GM18907 (cell line): ENCODE measurements around the gene ENPP7.

Experiments used
- ATAC-seq: cut with Tn5 transposase; IDR thresholded peaks from one replicate; pipeline ENCODE4 v1.9.1; 2021; ENCODE audit warnings: mild to moderate bottlenecking, moderate library complexity; ENCODE audit not compliant: unreplicated experiment

ENPP7 gene

DNA sequence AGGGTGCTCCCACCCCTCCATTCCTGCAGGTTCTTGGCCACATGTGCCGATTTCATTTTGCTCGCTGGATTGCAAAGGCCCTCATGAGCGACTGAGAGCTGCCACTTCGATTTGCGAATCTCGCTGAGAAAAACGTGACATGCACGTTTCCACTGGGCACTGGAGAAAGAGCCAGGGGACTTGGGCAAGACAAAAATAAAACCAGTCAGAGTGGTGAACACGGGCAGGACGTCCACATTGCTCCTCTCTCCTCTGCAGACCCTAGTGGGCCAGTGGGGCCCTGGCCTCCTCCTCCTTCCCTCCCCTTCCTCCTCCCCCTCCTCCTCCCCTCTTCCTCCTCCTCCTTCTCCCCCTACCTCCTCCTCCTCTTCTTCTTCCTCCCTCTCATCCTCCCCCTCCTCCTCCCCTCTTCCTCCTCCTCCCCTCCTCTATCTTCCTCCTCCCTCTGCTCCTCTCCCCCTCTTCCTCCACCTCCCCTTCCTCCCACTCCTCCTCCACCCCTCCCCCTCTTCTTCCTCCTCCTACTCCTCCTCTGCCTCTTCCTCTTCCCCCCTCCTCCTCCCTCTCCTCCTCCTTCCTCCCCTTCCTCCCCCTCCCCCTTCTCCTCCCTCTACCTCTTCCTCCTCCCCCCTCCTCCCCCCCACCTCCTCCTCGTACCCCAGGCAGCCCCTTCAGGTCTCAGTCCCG, 28.1 kb upstream of the ENPP7 start:
- no peak for ATAC-seq

DNA sequence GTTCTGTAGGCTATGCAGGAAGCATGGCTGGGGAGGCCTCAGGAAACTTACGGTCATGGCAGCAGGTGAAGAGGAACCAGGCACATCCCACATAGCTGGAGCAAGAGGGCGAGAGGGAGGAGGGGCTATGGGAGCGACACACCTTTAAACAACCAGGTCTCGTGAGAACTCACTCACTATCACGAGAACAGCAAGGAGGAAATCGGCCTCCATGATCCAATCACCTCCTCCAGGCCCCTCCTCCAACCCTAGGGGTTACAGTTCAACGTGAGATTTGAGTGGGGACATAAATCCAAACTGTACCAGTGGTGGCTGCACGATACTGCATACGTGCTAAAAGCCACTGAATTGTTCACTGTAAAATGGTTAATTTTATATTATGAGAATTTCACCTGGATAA, 26.1 kb upstream of the ENPP7 start:
- ATAC-seq, result no peak

DNA sequence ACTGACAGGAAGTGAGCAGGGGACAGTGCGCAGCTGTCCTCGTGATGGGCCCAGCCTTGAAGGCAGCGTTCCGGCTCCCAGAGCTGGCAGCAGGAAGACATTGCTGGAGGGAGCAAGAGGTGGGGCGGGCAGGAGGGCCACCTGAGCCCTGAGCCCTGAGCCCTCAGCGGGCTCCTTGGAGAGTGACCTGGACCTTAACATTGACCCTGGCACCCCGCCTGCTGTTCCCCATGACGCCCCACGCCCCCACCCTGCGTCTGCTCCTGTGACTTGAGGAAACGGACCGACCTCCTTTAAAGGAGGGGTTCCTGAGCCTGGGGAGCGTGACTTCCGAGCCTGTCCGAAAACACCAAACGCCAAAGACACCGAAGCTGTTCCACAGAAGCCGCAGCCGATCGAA, 25.1 kb upstream of the ENPP7 start:
- ATAC-seq, result no peak

DNA sequence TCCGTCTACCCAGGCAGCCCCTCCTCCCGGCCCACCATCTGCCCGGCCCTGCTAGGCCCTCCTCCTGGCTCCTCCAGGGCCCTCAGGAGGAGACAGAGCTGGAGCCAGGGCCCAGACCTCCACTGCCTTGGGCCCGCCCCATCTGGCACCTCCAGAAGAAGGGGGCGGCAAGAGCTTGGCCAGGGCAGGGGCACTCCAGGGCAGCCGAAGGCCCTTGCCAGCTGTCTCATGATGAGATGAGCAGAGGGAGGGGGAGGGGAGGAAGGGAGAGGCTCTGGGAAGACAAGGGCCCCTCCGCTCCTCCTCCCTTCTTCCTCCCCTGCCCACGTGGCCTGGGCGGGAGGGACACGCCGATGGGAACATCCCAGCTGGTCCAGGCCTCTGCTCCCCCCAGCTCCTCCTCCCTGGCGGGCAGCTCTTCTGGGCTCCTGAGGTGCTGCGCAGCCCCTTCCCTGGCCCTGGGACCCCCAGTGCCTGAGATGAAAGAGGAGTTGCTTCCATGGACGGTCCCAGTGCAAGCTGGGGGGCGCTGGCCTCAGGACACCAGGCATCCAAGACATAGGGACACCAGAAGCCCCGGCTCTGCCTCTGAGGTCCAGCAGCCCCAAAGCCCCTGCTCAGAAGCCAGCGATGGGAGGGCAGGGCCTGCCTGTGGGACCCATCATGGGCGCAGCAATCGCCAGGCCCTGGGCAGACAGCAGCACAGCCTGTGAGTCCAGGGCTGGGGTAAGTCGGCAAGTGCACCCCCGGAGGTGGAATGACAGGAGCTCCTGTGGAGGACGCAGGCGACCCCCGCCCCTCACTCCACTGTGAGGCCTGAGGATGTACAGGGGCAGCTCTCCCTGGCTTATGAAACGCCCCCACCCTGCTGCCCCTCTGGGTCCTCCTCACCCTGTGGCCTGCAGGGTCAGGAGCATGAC, 23.6 kb upstream of the ENPP7 start:
- no peak for ATAC-seq

DNA sequence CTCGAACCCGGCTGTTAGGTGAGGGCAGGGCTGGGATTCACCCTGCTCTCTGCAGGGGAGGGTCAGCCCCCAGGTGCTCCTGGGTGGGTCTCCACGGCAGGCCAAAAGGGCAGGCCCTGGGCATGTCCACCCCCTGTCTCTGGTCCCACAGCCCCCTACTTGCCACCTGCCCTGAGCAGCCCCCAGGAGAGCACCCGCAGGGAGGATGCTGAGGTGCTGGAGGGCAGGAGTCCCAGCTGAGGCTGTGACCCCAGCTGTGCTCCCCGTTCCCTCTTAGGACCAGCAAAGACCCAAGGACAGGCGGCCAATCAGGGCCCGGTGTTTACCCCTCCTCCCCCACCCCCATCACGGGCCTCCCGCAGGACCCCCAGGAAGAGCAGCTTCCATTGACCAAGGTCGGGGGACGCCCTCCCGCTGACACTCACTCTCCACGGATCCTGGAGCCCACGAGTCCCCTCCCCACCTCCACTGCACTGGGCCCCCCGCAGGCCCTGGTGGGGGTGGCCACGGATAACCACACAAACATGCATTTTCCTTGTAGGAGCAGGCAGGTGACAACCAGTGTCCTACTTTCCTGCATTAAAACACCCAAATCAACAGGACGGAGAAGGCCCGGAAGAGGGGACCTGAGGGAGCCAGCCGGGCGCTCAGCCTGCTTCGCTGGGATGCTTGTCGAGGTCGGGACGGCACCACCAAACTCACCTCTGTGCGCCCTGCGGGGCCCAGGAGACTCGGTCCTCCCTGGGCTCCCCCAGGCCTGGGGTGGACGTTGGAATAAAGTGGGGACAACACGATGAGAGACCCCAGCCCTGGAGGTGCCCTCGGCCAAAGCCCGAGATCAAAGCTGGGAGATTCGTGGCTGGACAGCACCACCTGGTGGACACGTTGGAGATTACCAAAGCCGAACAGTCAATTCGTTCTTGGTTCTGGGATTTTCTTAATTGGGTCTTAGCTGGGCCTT, 22.5 kb upstream of the ENPP7 start:
- ATAC-seq, result no peak

DNA sequence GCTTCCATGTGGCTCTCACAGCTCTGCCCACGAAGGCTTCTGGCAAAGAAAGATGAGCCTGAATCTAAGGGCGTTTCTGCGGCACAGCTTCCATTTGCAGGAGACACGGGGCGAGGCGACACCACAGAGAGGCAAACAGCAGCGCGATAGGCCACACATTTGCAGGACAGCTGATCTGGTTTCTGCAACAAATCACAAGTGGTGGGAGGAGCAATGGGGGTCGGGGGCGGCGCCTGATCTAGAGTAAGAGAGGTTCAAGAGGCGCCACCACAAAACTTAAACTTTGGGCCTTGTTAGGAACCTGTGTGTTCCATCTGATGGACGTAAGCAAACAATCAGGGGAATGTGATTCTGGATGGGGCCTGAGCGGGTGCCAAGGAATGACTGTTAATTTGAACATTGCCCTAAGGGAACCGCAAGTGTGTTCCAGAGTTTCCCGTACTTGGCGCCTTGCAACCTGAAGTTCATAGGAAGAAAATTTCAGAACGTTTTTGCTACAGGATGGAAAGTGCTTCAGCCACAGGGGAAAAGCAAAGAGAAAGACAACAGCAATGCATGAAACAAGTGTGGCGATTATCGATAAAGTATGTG, 18.9 kb upstream of the ENPP7 start:
- ATAC-seq, result no peak

DNA sequence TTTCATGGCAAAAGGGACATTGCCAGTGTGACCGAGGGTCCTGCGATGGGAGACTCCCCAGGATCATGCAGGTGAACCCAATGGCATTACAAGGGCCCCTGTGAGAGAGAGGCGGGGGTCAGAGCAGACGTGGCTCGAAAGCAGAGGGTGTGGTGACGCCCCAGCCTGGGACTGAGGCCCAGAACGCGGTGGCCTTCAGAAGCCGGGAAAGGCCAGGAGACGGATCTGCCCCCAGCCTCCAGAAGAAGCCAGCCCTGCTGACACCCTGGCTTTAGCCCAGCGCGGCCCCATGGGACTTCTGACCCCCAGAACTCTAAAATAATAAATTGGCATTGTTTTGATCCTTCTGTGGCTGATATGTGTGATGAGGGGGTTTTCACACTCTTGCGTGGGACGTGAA, 17.4 kb upstream of the ENPP7 start:
- ATAC-seq, result no peak

DNA sequence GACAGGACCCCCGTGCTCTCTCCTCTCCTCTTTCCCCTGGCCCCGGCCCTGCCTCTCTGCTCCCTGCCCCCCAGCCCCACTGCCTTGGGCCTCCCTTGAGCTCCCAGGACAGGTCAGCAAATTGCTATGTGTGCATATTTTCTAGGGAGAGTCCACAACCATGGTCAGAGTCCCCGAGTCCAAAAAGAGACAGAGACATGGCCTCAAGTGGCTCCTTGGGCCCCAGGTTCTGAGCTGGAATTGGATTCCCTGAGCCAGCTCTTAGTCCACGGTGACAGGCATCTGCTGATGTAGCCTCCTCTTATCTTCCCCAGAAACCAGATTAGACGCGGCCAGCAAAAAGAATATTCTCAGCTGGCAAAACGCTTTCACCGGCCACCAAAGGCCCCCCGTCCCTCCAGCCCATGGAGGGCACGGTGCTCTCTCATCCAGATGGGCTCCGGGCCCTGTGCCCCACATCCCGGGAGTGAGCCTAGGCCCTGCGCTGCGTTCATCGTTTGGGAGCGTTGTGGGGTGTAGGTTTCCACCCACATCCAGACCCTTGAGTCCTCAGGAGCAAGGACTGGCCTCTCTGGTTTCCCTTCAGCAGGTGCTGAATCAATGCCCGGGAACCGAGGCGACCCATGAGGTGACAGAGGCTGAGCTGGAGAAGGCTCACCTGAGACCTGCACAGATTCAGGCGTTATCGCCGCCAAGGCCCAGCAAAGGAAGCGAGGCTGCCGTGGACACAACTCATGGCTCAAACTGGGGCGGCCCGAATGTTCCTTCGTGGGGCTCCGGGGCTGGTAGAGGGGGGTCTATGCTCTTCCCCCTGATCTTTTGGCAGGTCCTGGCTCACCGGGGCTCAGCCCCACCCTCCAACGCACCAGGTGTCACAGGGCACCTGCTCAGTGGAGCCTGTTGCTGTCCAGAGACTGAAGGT, 16.3 kb upstream of the ENPP7 start:
- ATAC-seq, result no peak

DNA sequence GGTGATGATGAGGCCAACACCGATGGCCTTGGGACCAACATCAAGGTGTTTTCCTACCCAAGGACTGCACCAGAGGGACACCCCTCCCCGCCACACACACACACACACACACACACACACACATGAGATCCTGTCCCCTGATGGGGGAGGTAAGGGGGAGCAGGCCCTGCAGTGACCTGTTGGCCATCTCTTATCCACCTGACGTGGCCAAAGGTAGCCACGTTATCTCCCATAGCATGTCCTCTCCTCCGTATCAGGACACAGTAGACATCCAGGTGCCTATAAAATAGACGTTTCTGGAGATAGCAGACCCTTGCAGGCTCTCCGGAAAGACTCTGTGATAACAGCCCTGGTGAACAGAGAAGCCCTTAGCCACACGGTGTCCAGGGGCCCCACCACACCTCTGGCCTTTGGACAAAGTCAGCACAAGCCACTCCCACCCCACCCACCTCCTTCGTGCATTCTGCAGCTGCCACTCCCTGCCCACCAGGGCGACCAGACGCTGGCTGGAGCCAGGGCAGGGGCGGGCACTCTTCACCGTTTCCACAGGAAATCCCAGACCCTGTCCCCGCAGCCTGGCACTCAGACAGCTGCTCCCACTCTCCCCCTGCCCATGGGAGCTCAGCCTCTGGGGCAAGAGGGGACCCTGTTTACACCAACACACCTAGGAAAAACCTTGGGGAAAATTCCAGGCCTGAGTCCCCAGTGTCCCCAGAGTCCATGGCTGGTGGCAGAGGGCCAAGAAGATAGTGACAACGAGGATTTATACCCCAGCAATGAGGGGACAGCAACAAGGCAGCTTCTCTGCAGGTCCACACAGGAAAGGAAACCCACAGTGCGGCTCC, 15.4 kb upstream of the ENPP7 start:
- ATAC-seq, result no peak

DNA sequence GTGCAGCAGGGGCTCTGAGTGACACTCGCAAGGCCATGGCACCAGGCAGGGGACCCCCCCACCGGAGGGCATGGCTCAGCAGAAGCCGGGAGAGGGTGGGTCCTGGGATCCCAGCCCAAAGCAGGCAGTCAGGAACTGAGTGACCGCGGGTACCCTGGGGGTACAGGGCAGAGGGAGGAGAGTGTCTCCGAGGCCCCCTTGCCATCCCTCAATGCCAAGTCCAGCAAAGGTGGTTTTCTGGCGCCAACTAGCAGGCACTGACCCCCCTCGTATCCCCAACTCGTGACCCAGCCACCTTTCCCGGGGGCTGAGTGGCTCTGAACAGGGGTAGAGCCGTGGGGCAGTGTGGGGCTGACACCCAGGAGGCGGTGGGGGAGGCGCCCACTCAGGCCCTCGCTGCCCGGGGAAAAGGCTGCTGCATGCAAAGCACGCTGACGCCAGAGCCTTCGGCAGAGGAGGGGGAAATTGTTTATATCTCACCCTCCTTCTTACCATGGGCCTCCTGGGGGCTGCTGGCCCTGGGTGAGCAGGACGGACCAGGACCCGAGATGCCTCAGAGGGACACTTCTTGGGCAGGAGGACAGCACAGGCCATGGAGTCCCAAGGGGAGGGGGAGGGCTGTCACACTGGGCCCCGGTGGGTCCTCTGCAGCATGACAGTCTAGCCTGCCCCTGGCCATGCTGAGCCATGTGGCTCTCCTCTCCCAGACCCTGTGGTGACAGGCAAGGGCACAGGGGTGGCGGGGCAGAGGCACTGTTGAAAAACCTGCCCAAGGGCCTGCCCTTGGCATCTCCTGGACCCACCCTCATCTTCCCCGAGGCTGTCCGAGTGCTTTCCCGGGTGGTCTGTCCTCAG, 14.6 kb upstream of the ENPP7 start:
- no peak for ATAC-seq

DNA sequence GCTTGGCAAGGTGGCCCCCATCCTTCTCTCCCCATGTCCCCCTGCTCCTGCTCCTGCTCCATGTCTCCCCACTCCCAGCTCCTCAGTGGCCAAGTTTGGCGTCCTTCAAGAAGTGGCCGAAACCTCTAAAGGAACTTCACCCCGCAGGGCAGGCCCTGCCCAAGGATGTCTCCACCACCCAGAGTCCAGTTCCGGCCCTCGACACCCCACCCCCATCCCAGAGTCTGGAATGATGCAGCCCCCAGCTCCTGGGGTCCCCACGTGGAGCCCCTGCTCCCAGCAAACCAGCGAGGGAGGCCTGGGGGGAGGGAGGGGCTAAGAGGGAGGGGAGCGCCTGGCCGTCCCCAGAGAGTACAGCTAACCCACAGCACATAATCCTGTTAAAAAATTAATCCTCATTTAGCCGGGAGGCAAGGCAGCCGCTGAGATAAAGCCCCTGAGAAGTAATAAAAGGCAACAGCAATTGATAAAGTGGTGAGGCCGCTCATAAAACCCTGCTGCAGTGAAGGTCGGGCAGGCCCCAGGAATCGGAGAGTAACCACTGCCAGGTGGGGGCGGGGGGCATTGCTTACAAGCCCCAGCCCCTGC, 9.9 kb upstream of the ENPP7 start:
- no peak for ATAC-seq

DNA sequence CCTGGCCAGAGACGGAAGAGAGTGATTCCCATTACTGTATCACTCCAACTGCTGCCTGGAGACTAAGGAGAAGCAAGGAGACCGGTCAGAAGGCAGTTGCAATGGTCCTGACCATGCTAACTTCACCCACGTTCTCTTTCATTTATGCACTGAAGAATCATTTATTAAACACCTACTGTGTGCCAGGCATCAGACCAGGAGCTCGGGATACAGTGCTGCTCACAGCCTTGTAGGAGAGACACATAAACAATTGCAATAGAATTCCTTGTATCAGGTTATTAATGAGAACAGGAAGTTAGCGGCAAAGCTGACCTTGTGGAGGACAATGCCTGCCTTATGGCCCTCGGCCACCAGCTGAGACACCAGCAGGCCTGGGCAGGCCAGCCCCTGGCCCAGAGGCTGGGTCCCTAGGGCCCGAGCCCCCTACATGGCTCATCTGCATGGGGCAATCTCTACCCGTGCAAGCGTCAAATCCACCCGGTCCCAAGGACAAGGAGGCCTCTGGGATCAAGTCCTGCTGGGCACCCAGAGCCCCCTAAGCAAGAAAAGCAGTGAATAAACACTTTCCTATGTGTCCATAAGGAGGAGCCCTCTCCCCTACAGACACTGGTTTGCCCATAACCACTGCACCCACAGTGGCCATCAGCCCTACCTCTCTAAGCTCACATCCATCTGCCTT, 8.6 kb upstream of the ENPP7 start:
- no peak for ATAC-seq

DNA sequence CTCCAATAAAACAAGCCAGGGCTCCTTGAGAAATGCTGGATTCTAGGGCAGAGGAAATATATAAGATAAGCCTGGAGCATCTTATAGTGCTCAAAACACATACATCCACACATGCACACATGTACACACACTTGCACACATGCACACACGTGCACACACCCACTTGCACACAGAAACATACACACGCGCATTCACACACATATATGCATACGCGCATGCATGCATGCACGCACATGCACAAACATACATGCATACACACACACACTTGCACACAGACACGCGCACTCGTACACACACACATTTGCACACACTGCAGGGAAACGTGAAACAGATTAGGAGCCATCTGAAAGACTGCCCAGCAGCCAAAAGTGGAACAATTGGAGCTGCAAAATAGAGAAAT, 8.0 kb upstream of the ENPP7 start:
- no peak for ATAC-seq

DNA sequence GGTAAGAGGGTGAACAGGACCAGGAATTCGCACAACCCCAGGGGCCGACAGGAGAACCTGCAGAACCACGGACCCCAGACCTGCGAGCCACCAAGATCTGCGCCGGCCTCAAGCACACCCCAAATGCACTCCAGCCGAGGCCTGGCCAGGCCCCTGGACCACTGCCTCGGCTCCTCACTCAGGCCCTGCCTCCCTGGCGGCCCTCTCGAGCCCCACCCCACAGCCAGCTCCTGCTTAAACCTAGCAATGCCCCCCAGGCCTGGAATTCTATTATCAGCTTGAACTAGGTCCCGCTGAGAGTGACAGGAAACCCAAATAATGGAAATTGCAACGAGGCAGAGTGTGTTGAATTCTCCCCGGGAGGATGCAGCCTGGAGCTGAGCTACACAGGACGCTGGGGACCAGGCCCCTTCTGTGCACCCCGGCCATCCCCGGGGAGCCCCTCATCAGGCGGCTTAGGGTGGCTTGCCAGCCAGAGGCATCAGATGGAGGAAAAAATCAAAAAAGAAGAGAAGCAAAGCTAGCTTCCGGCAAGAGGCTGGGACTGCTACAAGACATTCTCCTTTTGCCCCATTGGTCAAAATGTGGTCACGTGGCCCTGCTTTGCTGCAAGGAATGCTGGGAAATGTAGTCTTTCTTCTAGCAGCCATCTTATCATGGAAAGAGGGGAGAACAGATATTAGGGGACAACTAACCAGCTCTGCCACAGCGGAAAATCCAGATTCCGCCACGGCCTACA, 2.4 kb upstream of the ENPP7 start:
- ATAC-seq, result peak; percentile 65

DNA sequence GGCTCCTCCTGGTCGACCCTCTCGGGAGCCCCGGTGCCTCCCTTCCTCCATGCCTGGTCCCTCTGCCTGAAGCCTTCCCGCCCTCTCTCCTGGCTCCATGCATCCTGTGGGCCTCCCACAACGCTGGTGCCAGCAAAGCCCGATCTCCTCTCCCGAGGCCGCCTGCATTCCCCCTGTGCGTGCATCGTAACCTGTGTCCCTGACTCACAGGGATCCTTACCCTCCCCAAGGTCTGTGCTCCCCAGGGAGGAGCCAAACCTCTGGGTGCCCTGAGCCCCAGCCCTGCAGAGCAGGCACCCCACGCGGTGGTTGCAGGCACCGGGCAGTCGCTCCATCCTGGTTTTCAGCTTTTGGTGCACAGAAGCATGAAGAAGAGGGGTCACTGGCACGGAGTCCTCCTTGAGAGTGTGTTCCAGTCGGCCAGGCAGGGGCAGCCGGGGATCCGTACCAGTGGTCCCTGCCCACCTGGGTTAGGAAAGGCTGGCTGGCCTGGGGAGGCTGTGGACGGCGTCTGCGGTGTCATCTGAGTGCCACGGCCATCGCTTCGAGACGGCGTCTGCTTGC, 1.8 kb upstream of the ENPP7 start:
- ATAC-seq, result no peak

DNA sequence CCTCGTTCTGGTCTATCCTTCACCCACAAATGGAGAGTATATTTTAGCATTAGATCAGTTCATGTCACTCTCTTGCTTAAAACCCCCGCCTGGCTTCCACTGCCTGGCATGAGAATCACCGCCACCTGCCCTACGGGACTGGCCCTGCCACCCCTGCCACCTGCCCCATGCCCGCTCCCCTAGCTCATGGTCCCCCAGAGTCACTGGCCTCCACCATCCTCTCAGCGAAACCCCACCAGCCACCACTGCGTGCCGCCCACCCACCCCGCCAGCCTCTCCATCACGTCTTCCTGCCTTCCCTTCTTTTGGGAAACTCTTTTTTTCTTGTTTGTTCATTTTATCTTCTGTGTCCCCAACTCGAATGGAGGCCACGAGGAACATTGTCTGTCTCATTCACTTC, 982 bp upstream of the ENPP7 start:
- no peak for ATAC-seq
